Anterior cingulate cortex (tissue), 58 donors: ENCODE results near the gene TRIM75.
"Not testable (repeated sequence)": the region's sequence is repeated elsewhere in the genome, so short reads cannot be mapped to it uniquely, and the experiment has no call there.

ENCODE experiments used
- DNase-seq, 58 donors: peaks; one replicate each; lab custom pipeline; 2025; lab: John Stamatoyannopoulos, UW

Gene TRIM75

GRCh38 chr4:165053645-165054044 is at the start of gene TRIM75:
Gene TRIM75, plus strand, starts transcription at chr4:165053866. Its CDS starts 5,282 bp downstream, at chr4:165059148.
- DNase-seq, result no peak

- DNase-seq, result no peak
These were observed 48.2 kb upstream of the TRIM75 start for GRCh38 chr4:165005352-165005925.

GRCh38 chr4:165006456-165006855 is 47.2 kb upstream of the TRIM75 start:
- DNase-seq, result no peak

- DNase-seq, result no peak
These were observed 46.8 kb upstream of the TRIM75 start for GRCh38 chr4:165006886-165007285.

GRCh38 chr4:165009493-165010227 is 44.0 kb upstream of the TRIM75 start:
- DNase-seq, result no peak

- DNase-seq, result no peak
These were observed 43.2 kb upstream of the TRIM75 start for GRCh38 chr4:165010487-165010886.

- no peak for DNase-seq
These were observed 42.7 kb upstream of the TRIM75 start for GRCh38 chr4:165010991-165011390.

- no peak for DNase-seq
These were observed 42.3 kb upstream of the TRIM75 start for GRCh38 chr4:165011403-165011802.

GRCh38 chr4:165013691-165014090 is 40.0 kb upstream of the TRIM75 start:
- DNase-seq, result no peak

- no peak for DNase-seq
These were observed 36.7 kb upstream of the TRIM75 start for GRCh38 chr4:165016971-165017370.

- not testable (repeated sequence) for DNase-seq
These were observed 33.7 kb upstream of the TRIM75 start for GRCh38 chr4:165019995-165020394.

- not testable (repeated sequence) for DNase-seq
These were observed 27.9 kb upstream of the TRIM75 start for GRCh38 chr4:165025782-165026181.

GRCh38 chr4:165027762-165028402 is 25.8 kb upstream of the TRIM75 start:
- DNase-seq, result peak in 7 of 58 donors; percentile 4 to 33 (median 12)

- no peak for DNase-seq
These were observed 22.0 kb upstream of the TRIM75 start, which contains the start of gene TRIM60 for GRCh38 chr4:165031436-165032211. Gene TRIM60, plus strand, starts transcription at chr4:165031999. Its CDS starts 8,074 bp downstream, at chr4:165040073.

GRCh38 chr4:165048170-165048569 is 5.5 kb upstream of the TRIM75 start:
- DNase-seq, result no peak

GRCh38 chr4:165052627-165053026 is 1.0 kb upstream of the TRIM75 start:
- no peak for DNase-seq

GRCh38 chr4:165055601-165056000 is 1.9 kb downstream of the TRIM75 start:
- no peak for DNase-seq

GRCh38 chr4:165058666-165059065 is 5.0 kb downstream of the TRIM75 start:
- DNase-seq, result no peak

GRCh38 chr4:165059386-165059785 is 5.7 kb downstream of the TRIM75 start:
- no peak for DNase-seq

- DNase-seq, result no peak
These were observed 7.3 kb downstream of the TRIM75 start for GRCh38 chr4:165060938-165061337.

GRCh38 chr4:165070560-165070959 is 16.9 kb downstream of the TRIM75 start:
- DNase-seq, result no peak
